WERI-Rb-1 (cell line): ENCODE data around the gene LRCH3.

Experiments
- DNase-seq: peaks from one replicate; pipeline ENCODE4 v3.0.0-alpha.2; 2020
- H3K27ac ChIP-seq: fragments of 250-450 bp; sonication (Bioruptor Pico); 2 replicates; pipeline ENCODE4 v1.5.1; 2020; ENCODE audit warnings: mild to moderate bottlenecking, moderate library complexity
- H3K27me3 ChIP-seq: fragments of 250-450 bp; sonication (Bioruptor Pico); 2 replicates; pipeline ENCODE4 v1.5.1; 2021; ENCODE audit warnings: mild to moderate bottlenecking, low read depth, moderate library complexity; ENCODE audit not compliant: insufficient read depth, severe bottlenecking
- H3K36me3 ChIP-seq: fragments of 250-450 bp; sonication (Bioruptor Pico); 2 replicates; pipeline ENCODE4 v1.5.1; 2020; ENCODE audit warnings: mild to moderate bottlenecking, moderate library complexity
- H3K4me3 ChIP-seq: 2 replicates; pipeline ENCODE4 v1.5.1; 2011; ENCODE audit warnings: low read depth, mild to moderate bottlenecking, control low read depth, low read length
- H3K9me3 ChIP-seq: fragments of 250-450 bp; sonication (Bioruptor Pico); 2 replicates; pipeline ENCODE4 v1.5.1; 2021; ENCODE audit warnings: mild to moderate bottlenecking, moderate library complexity; ENCODE audit not compliant: severe bottlenecking
- TF ChIP-seq, protein P1 (sequence below): IDR thresholded peaks from 2 replicates; pipeline ENCODE4 v1.5.1; 2011; ENCODE audit warnings: low read depth, mild to moderate bottlenecking, control low read depth, inconsistent platforms, low read length

LRCH3 gene

DNA sequence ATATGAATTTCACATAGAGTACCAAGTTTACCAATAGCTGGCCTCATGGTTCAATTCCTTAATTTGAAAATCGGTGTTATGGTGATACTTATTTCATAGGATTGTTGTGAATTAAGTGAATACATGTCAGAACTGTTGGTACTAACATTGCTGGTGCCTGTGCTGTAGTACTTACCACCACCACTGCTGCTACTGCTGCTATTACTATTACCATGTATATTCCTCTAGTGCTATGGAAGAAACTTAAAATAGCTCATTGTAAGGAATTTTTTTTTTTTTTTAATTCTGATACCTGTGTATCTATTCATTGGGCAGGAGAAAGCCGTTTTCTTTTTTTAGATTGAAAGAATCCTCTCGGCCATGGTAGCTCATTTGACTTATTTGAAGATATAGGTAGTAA, 37.8 kb upstream of the LRCH3 start:
- no peak for DNase-seq
- H3K27ac ChIP-seq = no peak overlapping the region

GRCh38 chr3:197756704-197757103, 34.4 kb upstream of the LRCH3 start:
- H3K9me3 ChIP-seq = no peaks in the 10 kb centered on the region
- no peak for DNase-seq
- no peaks in the 10 kb centered on the region for H3K27me3 ChIP-seq
- TF ChIP-seq, protein P1, sequence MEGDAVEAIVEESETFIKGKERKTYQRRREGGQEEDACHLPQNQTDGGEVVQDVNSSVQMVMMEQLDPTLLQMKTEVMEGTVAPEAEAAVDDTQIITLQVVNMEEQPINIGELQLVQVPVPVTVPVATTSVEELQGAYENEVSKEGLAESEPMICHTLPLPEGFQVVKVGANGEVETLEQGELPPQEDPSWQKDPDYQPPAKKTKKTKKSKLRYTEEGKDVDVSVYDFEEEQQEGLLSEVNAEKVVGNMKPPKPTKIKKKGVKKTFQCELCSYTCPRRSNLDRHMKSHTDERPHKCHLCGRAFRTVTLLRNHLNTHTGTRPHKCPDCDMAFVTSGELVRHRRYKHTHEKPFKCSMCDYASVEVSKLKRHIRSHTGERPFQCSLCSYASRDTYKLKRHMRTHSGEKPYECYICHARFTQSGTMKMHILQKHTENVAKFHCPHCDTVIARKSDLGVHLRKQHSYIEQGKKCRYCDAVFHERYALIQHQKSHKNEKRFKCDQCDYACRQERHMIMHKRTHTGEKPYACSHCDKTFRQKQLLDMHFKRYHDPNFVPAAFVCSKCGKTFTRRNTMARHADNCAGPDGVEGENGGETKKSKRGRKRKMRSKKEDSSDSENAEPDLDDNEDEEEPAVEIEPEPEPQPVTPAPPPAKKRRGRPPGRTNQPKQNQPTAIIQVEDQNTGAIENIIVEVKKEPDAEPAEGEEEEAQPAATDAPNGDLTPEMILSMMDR = no peak
- H3K27ac ChIP-seq = no peak overlapping the region
- no peaks in the 10 kb centered on the region for H3K36me3 ChIP-seq
- H3K4me3 ChIP-seq = no peak overlapping the region

More for the DNA sequence above, 37.8 kb upstream of the LRCH3 start:
- no peaks in the 10 kb centered on the region for H3K27me3 ChIP-seq
- H3K36me3 ChIP-seq = no peaks in the 10 kb centered on the region
- no peak overlapping the region for H3K4me3 ChIP-seq
- H3K9me3 ChIP-seq = no peaks in the 10 kb centered on the region
- TF ChIP-seq, protein P1 = no peak

DNA sequence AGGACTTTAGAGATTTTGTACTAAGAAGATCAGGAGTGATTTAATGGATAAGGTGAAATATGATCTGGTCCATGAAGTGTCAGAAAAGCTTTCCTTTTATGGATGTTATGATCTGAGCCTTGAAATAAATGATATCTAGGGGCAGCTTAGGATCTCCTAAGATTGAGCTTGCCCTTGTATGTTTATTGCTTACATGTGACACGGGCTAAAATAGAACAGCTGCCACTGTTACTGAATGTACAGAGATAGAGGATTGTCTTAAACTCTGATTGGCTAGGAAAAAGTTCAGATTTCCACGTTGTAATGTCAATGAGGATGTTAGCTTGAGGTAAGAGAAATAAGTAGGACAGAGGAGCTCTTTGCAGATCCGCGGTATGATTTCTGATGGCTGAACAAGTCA, 32.5 kb upstream of the LRCH3 start:
- no peak for DNase-seq
- Histone ChIP-seq H3K4me3 (no peak overlapping the region), H3K27me3 (no peaks in the 10 kb centered on the region), H3K27ac (no peak overlapping the region), H3K36me3 (no peaks in the 10 kb centered on the region), H3K9me3 (no peaks in the 10 kb centered on the region)
- TF ChIP-seq, protein P1 = no peak

- no peak for DNase-seq
- H3K27ac ChIP-seq = no peak overlapping the region
- no peaks in the 10 kb centered on the region for H3K9me3 ChIP-seq
- no peaks in the 10 kb centered on the region for H3K27me3 ChIP-seq
- TF ChIP-seq, protein P1 = no peak
- no peak overlapping the region for H3K4me3 ChIP-seq
- H3K36me3 ChIP-seq = peaks cover 2% of the 10 kb centered on the region; the same call in 1 of the 2 replicates
Observed at GRCh38 chr3:197761784-197762183, 29.3 kb upstream of the LRCH3 start.

GRCh38 chr3:197775317-197775716, 15.7 kb upstream of the LRCH3 start:
- Histone ChIP-seq H3K36me3 (peaks cover 2% of the 10 kb centered on the region; the same call in 1 of the 2 replicates), H3K4me3 (no peak overlapping the region), H3K27ac (no peak overlapping the region), H3K9me3 (no peaks in the 10 kb centered on the region), H3K27me3 (no peaks in the 10 kb centered on the region)
- TF ChIP-seq, protein P1 = no peak
- DNase-seq = no peak

DNA sequence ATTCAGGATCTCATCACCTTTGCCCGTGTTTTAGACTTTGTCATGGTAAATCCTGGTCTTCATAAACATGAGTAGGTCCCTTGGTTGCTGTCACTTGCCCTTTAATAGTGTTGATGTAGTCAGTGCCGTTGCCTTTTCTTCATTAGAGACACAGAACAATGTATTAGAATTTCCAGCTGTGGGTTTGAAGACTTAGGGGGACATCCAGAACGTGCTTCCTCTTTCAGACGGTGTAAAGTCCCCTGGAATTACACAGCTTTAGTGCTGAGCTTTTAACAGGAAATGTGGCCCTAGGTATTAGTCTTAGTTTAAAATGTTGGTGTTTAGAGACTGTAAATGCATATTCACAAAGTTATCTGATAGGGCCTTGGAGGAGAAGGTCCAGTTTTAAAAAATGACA, 8.8 kb upstream of the LRCH3 start:
- H3K36me3 ChIP-seq = peaks cover 2% of the 10 kb centered on the region; the same call in 1 of the 2 replicates
- no peaks in the 10 kb centered on the region for H3K9me3 ChIP-seq
- H3K4me3 ChIP-seq = no peak overlapping the region
- H3K27ac ChIP-seq = no peak overlapping the region
- TF ChIP-seq, protein P1 = no peak
- no peak for DNase-seq
- H3K27me3 ChIP-seq = no peaks in the 10 kb centered on the region
